AG09319 (cell line): ENCODE results near the gene SH3BGRL2.

Experiments
- DNase-seq: peaks from one replicate; pipeline ENCODE4 v3.0.0-alpha.2; 2010; ENCODE audit warnings: low read depth; ENCODE audit errors: extremely low read depth
- TF ChIP-seq, protein P1 (sequence below): IDR thresholded peaks from 2 replicates; pipeline ENCODE4 v1.5.1; 2011; ENCODE audit warnings: low read depth, mild to moderate bottlenecking, inconsistent platforms, low read length, moderate library complexity

The SH3BGRL2 gene

DNA sequence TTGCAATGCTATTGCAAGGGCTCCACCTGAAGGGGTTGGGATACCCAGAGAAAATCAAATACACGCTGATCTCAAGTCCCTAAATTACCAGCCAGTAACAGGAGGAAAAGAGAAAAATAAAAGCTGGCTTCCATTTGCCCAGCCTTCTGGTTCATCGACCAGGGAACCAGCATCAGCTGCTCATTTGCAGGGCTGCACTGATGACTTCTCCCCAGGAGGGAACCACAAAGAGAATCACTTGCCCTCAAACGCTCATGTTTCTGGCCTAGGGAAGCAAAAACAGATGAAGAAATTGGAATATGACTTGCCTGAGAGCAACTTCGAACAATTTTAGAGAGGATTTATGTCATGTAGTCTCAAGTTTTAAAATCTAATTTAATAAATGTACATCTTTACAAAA lies 119.7 kb downstream of the SH3BGRL2 start:
- DNase-seq = no peak

More for the DNA sequence above, 119.7 kb downstream of the SH3BGRL2 start:
- TF ChIP-seq, protein P1, sequence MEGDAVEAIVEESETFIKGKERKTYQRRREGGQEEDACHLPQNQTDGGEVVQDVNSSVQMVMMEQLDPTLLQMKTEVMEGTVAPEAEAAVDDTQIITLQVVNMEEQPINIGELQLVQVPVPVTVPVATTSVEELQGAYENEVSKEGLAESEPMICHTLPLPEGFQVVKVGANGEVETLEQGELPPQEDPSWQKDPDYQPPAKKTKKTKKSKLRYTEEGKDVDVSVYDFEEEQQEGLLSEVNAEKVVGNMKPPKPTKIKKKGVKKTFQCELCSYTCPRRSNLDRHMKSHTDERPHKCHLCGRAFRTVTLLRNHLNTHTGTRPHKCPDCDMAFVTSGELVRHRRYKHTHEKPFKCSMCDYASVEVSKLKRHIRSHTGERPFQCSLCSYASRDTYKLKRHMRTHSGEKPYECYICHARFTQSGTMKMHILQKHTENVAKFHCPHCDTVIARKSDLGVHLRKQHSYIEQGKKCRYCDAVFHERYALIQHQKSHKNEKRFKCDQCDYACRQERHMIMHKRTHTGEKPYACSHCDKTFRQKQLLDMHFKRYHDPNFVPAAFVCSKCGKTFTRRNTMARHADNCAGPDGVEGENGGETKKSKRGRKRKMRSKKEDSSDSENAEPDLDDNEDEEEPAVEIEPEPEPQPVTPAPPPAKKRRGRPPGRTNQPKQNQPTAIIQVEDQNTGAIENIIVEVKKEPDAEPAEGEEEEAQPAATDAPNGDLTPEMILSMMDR = no peak
